NOMO-1 treated with dmso at 0.1 percent for 144 hours (cell line): ENCODE results near the gene SENP1.

ENCODE experiments used
- DNase-seq: peaks from one replicate; lab custom pipeline; 2025; ENCODE audit not compliant: unreplicated experiment; lab: John Stamatoyannopoulos, UW

The SENP1 gene

DNA sequence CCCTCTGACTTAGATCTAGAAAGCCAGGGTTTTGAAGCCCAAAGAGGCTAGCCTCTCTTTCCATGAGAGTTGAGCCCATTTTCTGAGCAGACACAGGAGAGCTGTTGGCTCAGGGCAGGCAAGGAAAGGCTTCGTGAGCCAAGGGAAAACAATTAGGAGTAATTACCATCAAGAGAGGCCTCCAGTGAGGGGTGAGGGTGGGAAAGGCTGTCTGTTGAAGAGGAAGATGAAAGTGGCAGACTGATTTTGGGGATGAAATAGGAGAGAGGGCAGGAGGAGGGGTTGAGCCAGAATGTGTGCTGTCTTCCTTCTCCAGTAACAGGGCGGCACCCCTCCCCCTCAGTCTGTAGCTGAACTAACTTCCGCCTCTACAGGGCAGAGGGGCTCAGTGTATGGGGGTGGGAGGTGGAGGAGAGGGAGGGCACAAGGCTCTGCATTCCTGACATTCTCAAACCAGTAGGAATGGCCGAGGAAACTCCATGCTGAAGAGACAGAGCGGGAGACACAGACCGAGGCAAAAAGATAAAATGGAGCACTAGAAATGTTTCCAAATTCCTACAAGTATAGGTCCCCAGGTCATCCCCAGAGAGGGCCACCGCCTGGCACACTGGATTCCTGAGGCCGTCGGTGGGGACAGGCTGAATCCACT is 68.5 kb downstream of the SENP1 start:
- DNase-seq = peak; percentile 12

DNA sequence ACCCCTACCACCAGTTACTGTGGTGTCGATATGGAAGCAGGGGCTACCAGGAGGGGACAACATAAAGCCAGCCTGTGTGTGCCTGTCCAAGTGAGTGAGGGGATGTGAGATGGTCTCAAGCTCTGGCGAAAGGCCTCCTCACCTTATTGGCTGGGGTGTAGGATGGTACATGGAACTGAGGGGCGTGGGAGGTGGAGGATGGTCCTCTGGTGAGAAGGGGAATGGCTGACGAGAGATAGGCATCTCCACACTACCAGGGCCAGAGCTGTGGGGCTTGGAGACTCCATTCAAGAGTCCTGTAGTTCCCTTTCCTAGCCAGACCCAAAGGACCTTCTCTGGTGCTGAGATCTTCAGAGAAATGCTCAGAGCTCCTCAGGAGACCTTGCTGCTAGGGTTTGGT is 69.1 kb downstream of the SENP1 start:
- no peak for DNase-seq

DNA sequence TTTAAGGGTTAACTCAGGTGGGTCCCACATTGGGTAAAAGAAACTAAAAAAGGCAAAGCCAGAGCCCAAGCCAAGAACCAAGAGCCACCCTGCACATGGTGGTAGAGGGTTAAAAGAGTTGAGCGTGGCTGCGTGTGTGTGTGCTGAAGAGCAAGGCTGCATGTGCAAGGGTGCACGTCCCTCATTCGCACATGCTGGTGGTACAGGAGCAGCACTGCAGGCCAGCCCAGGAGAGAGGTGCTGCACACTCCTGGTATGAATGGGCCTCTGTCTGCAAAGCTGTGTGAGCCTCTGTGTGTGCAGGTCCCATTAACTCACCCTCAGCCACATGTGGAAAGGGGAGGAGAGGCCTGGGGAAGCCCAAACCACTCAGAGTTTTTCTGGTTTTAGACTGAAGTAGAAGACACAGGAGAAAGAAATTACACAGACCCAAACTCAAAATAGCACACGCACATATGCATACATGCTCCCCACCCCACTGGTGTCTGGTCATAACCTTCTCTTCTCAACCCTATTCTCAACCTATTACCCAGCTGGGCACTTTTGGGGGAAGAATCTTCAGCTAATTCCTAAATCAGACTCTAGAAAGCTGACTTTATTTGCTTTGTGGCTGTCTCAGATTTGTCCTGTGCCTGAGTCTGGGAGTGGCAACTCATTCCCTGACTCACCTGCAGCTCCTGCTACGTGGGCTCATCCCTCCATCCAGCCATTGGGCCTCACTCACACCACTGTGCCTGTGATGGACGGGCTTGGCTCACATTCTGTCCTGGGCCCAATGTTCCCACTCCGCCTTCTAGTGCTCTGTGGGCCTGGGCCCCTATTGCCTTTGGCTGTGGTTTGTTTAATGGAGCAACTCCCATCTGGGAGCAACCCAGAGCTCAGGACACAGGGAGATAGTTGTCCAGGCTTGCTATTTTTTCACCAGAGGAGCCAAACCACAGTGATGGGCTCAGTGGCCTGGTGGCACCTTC is 70.8 kb downstream of the SENP1 start:
- no peak for DNase-seq

DNA sequence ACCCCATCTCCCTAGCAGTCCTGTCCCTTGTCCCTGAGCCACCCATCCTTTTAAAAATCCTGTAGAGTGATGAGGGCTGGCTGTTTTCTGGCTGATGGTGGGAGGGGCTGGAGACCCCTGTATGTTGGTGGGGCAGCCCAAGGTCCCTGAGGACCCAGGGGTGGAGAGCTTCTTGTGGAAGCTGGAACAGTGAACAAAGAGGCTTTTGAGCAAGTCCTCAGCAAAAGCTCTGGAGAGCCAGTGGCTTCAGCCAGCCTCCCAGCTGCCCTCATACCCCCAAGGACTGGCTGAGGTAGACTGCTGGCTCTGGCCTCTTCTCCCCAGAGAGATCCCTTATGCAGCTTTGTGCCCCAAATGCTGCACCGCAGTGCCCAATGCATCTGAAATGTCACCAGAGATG is 72.4 kb downstream of the SENP1 start:
- DNase-seq = no peak

DNA sequence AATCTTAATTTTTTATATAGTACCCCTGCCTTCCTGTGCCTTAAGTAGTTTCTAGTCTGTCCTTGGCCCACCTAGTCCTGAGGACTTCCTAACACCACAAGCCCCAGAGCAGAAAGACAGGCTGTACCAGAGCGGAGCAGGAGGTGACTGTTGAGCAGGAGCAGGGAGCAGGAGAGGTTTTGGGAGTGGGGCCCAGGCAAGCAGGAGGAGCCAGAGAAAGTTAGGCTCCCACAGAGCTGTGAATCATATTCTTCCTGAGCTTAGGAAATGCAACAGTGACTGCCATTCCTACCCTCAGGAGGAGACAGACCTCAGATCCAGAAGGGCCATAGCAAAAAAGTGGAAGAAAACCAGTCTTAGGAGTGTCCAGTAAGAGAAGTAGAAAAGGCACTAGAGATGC is 73.3 kb downstream of the SENP1 start:
- no peak for DNase-seq

DNA sequence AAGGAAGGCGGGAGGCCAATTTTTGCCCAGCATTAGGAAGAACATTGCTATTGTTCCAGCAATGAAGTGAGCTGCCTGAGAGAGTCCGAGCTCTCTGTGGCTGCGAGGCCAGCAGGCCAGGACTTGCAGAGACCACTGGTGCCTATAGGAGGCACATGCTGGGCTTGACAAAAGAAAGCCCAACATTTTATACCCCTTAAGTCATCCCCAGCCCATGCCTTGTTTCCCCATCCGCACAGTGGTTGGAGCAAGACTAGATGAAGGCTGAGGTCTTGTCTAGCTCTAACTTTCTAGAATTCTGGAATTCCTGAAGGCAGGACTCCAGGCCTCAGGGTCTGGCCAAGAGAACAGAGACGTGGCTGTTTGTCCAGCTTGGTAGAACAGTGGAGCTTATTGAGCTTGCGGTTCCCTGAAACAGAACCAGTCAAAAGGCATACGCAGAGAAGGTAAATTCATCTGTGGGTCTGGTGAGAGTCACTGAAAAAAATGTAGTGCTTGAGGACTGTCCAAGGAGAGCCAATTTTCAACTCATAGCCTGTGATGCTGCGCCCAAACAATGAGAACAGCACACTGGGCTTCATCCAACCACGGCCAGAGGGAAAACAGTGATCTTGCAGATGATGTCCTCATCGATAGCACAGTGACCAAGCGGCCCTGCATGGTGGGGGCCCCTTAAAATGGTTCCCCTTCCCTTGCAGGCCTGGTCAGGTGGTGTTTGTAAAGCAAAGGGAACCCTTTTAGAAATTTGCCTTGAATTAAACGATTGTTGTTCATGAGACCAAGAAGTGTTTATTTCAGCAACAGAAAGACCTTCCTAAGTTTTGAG is 74.5 kb downstream of the SENP1 start:
- DNase-seq = no peak

DNA sequence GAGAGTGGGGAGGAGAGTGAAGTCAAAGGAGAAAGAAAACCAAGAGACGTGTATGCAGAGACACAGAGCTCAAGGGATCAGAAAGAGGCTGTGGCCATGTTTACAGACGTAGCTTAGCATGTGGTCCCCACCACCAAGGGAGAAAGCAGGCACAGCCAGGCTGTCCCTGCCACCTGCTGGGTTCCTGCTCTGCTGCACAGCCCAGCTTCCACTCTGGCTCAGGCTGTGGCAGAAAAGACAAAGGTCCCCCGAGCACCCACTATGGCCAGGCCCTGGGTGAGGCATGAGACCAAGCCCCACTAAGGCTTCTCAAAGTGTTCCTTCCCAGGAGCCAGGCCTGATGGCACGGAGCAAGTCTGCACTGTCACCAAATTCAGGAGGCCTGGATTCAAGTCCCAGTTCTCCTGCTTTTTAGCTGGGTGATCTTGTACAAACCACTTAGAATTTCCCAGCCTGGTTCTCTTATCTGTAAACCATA is 75.7 kb downstream of the SENP1 start:
- DNase-seq = no peak

DNA sequence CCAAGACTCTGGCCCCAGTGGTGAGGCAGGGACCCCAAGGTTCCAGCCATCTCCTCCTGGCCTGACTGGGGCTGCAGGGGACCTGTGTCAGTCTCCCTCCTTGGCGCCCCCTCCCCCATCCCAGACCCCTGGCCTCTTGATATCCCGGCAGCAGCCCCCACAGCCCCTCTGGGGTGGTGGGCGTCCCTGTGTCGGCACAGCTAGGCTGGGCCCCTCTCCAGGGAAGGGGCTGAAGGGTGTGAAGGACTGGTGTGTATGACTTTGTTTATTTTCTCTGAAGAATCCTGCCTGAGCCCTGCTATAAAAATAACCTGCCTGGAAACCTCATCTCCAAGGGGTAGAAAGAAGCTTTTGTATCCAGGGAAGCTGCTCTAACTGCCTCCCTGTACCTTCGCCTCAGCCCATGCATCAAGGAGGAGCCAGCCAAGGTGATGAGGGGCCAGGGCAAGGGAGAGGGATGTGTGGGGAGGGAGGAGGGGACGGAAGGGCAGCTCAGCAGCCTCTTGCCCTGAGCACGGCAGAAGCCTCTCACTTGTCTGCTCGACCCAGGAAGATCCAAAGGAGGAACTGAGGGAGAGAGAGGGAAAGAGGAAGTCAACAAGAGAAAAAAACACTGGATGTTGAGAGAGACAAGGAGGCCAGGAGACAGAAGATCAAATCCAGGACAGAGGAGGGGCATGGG is 76.2 kb downstream of the SENP1 start:
- DNase-seq = peak; percentile 85

DNA sequence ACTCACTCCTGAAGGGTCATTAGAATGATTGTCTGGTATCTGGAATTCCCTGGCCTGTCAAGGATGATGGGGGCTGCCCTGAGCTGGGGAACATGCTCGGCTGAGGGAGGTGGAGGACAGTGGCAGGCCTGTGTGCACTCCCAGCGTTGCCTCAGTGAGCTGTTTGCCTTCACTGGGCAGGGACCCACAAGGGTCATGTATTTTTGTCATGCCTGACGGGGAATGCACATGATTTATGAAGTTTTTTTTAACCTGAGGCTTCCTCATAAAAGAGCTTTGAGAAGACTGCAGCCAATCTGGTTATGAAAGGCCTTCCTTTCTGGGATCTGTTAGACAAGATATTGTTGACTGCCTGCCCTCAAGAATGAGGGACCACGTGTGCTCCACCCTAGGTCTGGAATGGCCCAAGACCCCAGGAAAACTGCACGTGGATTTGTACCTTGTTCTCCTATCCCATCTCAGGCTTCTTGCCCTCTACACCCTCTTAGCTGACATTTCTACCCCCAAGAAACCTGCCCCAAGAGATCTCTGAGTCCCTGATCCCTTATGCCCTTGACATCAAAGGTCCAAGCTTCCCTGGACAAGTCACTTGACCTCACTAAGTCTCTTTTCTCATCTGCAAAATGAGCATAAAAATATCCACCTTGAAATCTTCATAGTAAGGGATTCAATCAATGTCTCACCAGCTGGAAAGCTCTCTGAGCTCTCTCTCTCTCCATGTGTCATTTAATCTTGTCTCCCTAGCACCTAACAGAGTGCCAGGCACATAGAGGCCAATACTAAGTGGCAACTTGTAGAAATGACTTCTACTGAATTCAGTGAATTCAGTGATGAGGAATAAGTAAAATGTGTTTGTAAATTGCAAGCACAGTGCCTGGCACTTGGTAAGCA is 77.1 kb downstream of the SENP1 start:
- no peak for DNase-seq

DNA sequence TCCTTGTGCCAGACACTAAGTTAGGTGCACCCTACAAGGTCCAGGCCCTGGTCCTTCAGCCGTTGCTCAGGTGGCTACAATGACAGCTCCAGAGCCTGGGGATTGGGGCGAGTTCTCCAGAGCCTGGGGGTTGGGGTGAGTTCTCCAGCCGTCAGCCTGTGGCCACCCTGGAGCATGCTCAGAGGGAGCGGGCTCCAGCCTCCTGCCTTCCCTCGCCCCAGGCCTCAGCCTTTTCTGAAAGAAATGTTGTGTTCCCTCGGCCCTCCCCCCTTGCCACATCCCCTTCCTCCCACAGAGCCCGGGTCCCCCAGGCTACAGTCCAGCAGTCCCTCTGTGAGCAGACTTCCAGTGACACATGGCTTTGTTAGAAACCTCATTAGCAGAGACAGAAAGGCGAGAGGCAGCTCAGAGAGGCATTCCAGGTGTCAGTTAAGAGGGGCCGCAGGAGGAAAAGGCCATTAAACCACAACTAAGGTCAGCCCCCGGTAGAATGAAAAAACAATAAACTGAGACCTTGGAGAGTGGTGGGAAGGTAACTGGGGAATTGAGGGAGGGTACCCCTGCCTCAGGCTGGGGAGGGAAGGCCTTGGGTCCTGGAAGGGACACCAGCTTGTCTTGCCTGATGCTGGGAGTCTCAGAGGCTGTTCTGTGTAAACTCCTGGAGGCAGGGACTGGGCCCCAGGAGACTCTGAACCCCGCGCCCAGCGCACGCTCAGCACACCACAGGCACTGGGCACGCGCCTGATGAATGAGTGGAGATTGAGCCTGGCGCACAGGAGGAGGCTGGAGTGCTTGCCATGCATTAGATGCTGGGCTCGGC is 78.5 kb downstream of the SENP1 start:
- DNase-seq = no peak

DNA sequence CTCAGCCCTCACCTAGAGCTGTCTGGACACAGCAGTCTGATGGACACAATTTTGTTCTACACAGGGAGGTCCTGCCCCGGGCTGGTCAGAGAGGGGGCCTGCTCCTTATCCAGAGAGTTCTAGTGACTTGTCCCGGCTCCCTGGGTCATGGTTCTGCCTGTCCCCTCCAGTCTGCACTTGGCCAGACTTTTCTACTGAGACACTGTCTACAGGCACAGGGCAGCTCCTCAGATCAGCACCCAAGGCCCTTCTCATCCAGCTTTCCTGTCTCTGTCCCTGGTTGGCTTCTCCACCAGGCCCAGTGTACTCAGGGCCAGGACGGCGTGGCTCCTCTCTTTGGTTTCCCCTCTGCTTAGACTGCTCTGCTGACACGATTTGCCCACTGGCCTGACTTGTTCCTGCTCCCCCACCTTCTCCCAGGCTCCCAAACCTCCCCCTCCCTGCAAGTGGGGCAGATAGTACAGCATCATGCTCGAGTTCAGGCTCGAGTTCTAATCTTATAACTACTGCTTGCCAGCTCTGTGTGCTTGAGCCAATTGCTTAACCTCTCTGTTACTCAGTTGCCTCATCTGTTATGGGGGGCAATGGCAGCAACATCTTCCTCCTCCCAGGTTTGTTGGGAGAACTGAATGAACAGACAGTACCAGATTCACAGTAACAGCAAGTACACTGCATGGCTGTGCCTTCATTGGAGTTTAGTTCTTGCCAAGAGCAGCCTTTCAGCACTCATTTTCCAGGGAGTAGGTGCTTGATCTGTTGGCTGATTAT is 79.6 kb downstream of the SENP1 start:
- no peak for DNase-seq

DNA sequence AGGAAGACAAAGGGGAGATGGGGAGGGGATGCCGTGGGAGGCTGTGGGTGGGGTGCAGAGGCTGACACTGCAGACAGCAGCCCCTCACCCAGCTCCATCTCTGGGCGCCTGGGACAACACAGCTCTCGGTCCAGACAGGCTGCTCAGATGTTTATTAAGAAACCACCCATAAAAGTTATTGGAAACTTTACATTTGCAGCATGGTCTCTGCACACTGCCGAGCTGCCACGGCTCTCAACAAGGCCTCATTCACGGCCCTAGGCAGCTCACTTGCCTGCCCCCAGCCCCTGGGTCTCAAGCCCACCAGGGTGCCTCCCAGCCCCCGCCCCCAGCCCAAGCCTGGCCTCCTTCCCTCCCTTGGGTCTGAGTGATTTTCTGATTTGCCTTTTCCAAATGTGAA is 80.6 kb downstream of the SENP1 start:
- no peak for DNase-seq

DNA sequence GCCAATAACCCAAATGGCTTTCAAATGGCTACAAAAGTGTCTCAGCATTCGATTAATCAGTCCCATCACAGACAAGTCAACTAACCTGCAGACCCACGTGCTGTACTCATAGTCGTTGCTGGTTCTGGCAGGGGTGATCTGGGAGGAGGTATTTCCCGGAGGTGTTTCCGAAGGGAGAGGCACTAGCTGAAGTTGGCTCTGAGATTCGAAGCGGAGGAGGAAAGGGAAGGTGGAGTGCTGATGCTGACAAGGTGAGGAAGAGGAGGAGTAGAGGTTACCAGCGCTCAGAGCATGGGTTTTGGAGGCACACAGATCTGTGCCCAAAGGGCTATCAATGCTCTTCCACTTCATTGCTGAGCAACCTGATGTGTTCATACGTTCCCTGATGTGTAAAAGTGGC is 81.1 kb downstream of the SENP1 start:
- no peak for DNase-seq

DNA sequence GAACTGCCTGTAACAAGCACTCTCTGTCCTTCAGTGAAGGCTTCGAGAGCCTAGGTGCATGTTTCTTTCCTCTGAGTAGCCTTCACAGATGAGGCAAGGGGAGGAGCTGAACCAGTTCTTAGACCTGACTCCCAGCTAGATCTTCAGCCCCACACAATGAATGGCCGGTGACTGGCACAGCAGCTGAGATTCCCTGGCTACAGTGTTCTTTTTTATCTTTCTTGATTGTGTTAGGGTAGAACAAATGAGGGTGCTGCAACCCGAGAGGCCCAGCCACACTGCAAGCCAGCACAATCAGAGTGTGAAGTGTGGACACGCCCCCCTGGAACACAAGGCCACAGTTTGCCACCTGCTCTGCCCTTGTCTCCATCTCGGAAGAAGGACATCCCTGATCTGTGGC is 82.5 kb downstream of the SENP1 start:
- DNase-seq = no peak

DNA sequence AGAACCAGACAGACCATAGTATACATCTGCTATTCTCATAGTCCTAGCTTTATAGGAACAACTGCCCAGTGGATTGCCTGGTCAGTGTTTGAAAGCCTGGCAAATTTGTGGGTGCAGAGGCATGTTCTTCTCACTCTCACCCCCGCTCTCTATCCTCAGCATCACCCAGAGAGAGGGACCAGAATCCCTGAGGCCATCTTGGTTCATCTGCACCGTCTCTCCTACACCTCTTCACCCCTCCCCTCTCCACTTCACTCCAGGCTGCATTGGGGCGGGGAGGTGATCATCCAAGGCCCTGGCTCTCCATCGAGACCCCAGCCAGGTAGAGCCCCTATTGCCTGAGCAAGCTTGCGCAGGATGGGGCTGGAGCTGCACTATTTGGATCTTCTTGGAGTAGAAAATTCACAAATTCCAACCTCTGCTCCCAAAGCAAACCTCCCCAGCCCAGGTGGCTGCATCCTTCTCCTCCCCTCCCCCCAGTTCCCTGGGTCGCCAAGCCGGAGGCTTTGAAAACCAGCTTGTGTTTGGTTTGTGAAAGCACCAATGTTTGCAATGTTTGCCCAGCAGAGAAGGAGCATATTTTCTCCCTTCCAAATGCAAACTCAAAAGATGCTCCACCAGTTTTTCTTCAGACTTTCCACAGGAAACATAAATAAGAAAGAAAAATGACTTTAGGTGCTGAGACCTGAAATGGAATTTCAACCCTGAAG is 83.0 kb downstream of the SENP1 start:
- DNase-seq = no peak

DNA sequence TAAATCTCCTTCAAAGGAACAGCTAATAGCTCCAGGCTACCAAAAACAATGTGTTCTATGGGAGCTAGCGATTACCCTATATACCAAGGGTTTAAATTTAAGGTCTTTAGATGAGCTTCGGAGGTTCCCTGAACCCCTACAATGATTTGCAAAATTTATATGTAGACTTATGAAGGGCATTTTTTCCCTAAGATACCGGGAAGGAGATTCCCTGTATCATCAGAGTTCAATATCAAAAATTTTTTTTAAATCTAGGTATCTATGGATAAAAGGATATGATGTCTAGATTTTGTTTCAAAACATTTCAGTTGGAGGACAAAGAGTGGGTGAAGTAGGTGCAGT is 83.7 kb downstream of the SENP1 start:
- DNase-seq = no peak

DNA sequence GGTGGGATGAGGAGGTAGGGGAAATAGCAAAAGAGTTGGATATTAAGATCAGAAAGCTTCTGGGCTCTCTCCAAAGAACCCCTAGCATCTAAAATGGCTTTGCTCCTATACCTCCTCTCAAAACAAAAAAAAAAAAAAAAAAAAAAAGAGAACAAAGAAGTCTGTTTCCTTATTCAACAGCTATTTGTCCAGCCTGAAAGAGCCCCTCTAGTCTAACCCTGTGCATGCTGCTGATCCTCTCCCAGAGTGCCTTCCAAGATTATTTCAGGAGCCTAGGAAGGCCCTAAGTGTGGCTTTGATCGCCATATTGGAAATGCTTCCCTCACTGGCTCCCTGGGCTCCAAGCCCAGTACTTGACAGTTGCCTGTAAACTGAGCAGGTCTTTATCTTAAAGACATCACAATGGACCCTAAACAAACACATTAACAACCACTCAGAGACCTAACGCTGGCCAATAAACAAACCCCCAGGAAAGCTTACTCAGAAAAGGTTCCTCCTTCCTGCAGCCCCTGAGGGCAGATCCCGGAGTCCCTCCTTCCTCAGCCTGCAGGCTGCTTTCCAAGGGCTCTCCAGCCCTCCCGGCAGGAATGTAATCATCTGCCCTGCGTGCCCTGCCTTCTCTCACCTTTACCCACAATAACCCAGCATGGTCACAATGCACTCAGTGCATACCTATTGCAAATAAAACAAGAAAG is 84.2 kb downstream of the SENP1 start:
- no peak for DNase-seq
